Colon (tissue), 2 donors: ENCODE measurements around the gene CYSLTR2.

Source experiments
- FAIRE-seq: peaks from 2 replicates; lab custom pipeline; 2012; peaks lifted over from hg19 to GRCh38; lab: Jason Lieb, UNC
- donor health status: control.
- donor health status: control.

CYSLTR2 gene

GRCh38 chr13:48746821-48747220, 93.1 kb downstream of the CYSLTR2 start:
- FAIRE-seq, result no peak

- no peak for FAIRE-seq
Measured at GRCh38 chr13:48748681-48749080, 95.0 kb downstream of the CYSLTR2 start.

- no peak for FAIRE-seq
Measured at GRCh38 chr13:48749144-48749543, 95.4 kb downstream of the CYSLTR2 start.

- no peak for FAIRE-seq
Measured at GRCh38 chr13:48749699-48750473, 96.2 kb downstream of the CYSLTR2 start.

GRCh38 chr13:48750588-48751383, 97.1 kb downstream of the CYSLTR2 start:
- FAIRE-seq, result no peak

- no peak for FAIRE-seq
Measured at GRCh38 chr13:48760626-48761025, 106.9 kb downstream of the CYSLTR2 start.
